WI38 (cell line): ENCODE results near the gene LRMDA.

Experiments
- H3K4me3 ChIP-seq: 2 replicates; pipeline ENCODE4 v1.5.1; 2011; ENCODE audit warnings: low read depth, mild to moderate bottlenecking, control low read depth, low read length
- CTCF ChIP-seq: IDR thresholded peaks from 2 replicates; pipeline ENCODE4 v1.5.1; 2012; ENCODE audit warnings: low read depth, mild to moderate bottlenecking, control low read depth, low read length

Gene LRMDA

GRCh38 chr10:75429159-75429827 is 2.1 kb upstream of the LRMDA start:
- no peak overlapping the region for H3K4me3 ChIP-seq
- TF ChIP-seq CTCF = no peak

- TF ChIP-seq CTCF = no peak
- no peak overlapping the region for H3K4me3 ChIP-seq
Measured at GRCh38 chr10:75430000-75430763, 1.2 kb upstream of the LRMDA start.

- H3K4me3 ChIP-seq = no peak overlapping the region
- TF ChIP-seq CTCF = no peak
Measured at GRCh38 chr10:75432176-75432575, 752 bp downstream of the LRMDA start.

- no peak overlapping the region for H3K4me3 ChIP-seq
- no peak for TF ChIP-seq CTCF
Measured at GRCh38 chr10:75432763-75433162, 1.3 kb downstream of the LRMDA start.

- TF ChIP-seq CTCF = no peak
- H3K4me3 ChIP-seq = no peak overlapping the region
Measured at GRCh38 chr10:75433216-75433615, 1.8 kb downstream of the LRMDA start.

GRCh38 chr10:75434291-75434690 is 2.9 kb downstream of the LRMDA start:
- TF ChIP-seq CTCF = no peak
- no peak overlapping the region for H3K4me3 ChIP-seq

- no peak overlapping the region for H3K4me3 ChIP-seq
- no peak for TF ChIP-seq CTCF
Measured at GRCh38 chr10:75435291-75435690, 3.9 kb downstream of the LRMDA start.
